ENCODE measurements around the gene TIAM1.

DNA sequence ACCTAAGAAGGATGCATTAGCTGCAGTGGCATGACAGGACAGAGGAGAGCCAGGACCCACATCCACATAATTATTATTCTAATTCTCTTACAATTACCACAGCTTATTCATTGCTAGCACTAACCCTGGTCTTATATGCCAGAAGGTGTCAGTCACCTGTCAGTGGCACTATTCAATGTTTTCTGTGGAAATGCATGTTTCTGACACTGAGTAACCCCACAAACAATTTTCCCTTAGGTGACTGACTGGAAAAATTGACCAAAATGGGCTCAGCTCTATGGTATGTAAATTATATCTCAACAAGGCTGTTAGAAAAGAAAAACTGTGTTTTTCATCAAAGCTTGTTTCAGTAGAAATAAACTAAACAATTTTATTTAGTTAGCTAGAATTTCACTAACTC lies 187.9 kb downstream of the TIAM1 start:
- TF ChIP-seq POLR2AphosphoS5 (IDR thresholded peaks at IDR 0.05; ENCODE audit: low read depth, low read length), result no peak
- TF ChIP-seq, protein P1, sequence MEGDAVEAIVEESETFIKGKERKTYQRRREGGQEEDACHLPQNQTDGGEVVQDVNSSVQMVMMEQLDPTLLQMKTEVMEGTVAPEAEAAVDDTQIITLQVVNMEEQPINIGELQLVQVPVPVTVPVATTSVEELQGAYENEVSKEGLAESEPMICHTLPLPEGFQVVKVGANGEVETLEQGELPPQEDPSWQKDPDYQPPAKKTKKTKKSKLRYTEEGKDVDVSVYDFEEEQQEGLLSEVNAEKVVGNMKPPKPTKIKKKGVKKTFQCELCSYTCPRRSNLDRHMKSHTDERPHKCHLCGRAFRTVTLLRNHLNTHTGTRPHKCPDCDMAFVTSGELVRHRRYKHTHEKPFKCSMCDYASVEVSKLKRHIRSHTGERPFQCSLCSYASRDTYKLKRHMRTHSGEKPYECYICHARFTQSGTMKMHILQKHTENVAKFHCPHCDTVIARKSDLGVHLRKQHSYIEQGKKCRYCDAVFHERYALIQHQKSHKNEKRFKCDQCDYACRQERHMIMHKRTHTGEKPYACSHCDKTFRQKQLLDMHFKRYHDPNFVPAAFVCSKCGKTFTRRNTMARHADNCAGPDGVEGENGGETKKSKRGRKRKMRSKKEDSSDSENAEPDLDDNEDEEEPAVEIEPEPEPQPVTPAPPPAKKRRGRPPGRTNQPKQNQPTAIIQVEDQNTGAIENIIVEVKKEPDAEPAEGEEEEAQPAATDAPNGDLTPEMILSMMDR (IDR thresholded peaks at IDR 0.05), result no peak
- no peak for TF ChIP-seq SIN3A (IDR thresholded peaks at IDR 0.05; ENCODE audit: borderline replicate concordance, insufficient read depth, low read depth, low read length)
